Stimulated activated CD4-positive, alpha-beta T cell treated with anti-CD3 and anti-CD28 coated beads, Interleukin-15, amount 100 ng/mL, for 1 hour (primary cell): ENCODE measurements around the gene PITPNC1.

Source experiments
- DNase-seq, 2 donors: peaks; one replicate each; pipeline ENCODE4 v3.0.0-alpha.2; 2020; ENCODE audit warnings: low read depth in 1 of 2, low spot score in 1 of 2

Gene PITPNC1

DNA sequence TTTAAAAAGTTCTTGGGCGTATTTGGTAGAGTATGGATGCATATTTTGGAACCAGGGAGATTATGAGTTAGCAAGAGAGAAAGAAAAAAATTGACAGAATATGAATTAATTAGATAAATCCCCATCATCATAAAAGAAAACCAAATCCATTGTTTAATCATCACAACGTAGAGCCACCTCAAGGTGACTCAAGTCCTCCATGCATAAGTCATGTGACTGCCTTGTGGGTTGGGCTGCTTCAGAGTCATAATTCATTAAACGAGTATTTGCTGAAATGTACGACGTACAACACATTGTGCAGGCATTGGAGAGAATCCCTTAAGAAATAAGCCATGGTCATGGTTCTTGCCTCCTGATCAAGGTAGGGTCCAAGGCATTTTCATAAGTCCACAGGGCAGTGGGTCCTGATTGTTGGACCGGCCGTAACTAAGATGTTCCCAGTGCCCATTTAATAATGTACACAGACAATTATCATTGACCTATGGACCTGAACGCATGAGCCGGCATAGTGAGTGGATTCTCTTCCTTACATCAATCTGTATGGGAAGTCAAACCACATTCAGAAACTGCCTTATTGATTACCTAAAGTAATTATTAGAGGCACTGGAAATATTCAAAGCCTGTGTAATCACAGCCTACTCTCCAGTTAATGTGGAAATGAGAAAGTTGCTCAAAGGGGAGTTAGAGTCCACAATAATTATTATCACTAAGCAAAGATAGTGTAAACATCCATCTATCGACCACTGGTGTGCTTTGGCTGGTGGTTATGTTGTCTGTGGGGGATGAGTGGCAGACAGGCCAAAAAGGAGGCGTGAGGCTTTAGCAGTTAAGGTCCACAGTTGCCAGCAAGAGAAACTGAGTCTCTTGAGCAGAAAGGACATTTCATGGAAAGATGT lies 165.4 kb downstream of the PITPNC1 start:
- no peak for DNase-seq

DNA sequence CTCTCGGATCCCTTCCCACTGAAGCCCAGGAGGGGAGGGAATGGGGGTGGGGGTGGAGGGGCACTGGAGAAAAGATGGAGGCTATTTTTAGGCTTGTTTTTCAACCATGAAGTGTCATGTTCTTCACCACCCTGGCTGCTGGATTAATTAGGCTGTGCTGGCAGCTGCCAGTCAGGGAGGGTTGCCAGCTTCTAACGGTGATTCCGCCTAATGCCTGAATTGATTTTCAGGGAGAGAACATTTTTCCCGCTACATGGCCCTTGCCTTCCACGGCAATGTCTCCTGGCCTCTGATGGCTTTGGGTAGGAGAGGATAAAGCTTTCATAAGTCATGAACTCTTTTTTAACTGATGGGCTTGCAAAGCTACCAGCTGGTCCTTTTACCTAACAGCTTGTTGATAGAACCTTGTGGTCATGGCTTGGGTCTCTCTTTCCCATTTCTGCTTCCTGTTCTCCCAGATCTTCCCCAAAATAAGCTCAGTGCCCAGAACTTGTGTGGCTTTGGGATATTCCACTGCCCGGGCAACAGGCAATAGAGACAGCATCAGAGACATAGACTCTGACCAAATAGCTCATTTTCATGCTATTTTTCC lies 167.4 kb downstream of the PITPNC1 start:
- no peak for DNase-seq

DNA sequence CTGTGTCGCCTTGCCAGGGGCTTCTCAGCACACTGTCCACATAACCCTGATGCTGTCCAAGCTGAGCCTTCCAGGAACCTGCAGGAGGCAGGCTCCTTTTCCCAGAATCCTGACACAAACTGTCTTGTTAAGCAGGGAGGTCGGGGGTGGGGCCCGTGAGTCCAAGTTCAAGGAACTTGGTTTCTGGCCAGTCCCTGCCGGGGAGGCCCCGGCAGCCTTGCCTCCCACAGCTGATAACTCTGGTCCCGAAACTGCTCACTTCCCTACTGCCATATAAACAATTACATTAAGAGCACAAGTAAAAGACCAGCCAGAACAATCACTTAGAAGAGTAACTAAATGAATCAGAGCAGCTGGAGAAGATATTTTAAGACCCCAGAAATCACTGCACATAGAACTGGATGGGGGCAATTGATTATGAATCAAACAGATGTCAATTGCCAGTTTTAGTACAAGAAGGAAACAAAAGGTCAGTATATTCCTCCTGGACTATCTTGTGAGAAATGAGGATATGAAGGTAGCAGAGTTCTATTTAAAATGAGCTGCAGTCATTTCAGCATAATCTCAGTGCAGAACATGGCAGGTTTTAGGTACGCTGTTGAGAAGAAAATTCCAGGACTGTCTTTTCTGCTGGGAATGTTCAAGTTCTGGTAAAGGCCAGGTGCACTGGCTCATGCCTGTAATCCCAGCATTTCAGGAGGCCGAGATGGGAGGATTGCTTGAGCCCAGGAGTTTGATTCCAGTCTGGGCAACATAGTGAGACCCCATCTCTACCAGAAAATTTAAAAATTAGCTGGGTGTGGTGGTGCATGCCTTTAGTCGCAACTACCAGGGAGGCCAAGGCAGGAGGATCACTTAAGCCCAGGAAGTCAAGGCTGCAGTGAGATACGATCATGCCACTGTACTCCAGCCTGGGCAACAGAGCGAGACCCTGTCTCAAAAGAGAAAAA lies 169.8 kb downstream of the PITPNC1 start:
- no peak for DNase-seq

DNA sequence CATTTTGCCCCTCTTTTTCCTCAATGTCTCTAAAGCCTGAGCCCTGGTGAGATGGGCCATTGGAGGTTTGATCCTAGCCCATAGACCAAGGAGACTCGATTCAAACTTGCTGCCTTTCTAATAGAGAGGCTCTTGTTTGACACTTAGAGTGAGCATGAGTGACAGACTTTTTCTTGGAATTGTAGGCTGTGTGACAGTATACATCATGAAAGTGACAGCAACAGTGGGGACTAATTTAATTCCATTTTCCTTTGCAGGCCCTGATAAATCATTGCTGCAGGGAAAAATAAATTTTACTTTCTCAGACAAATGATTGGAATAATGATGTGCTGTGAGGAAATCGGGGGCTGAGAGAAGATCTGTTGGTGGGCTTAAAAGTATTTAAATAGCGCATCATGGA lies 171.6 kb downstream of the PITPNC1 start:
- DNase-seq, result no peak

DNA sequence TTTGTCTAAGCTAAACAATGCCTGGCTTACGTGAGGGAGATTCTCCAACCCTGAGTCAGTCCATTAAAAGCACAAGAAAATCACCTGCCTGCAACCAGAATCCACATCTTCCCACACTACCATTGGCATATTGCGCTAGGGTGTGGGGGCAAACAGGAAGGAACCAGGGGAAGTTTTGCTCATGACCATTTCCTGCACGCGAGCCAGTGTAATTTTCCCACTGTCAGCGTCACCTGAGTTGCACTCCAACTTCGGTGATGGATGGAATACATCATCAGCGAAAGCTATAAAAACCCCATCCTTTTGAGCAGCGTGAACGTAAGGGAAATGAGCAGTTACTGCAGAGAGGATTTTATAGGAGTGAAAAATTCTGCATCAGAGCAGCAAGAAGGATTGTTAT lies 172.7 kb downstream of the PITPNC1 start:
- DNase-seq, result no peak

DNA sequence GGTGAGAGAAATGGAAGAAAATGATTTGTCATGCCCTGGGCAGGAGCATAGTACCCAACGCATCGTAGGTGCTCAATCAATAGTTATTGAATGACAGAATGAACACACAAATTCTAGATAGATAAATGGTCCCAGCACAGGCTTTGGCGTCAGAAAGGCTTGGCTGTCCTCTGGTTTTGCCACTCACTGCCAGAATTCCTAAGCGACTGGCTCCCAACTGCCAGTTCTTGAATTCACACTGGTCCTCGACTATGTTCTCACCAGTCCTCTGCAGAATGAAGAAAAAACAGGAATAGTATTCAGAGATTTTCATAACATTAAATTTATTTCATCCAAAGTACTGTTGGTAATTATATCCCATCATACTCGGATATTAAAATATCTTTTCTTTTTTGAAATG lies 177.6 kb downstream of the PITPNC1 start:
- DNase-seq, result no peak

DNA sequence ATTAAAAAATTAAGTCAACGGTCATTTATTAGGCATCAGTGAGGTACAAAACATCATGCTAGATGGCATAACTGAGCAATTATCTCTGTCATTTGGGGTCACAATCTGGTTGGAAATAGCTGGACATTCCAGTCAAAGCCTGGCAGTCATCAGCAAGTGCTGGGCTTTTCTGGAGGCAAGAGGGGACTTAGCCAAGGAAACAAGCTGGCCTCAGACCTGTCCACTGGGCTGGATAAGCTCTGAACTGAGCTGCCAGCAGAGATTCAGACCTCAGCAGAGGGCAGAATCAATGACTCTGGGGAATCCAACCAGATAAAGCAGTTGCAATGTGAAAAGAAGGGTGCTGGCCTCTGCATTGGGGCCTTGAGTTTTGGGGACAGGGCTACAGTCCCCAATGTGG lies 178.8 kb downstream of the PITPNC1 start:
- no peak for DNase-seq

DNA sequence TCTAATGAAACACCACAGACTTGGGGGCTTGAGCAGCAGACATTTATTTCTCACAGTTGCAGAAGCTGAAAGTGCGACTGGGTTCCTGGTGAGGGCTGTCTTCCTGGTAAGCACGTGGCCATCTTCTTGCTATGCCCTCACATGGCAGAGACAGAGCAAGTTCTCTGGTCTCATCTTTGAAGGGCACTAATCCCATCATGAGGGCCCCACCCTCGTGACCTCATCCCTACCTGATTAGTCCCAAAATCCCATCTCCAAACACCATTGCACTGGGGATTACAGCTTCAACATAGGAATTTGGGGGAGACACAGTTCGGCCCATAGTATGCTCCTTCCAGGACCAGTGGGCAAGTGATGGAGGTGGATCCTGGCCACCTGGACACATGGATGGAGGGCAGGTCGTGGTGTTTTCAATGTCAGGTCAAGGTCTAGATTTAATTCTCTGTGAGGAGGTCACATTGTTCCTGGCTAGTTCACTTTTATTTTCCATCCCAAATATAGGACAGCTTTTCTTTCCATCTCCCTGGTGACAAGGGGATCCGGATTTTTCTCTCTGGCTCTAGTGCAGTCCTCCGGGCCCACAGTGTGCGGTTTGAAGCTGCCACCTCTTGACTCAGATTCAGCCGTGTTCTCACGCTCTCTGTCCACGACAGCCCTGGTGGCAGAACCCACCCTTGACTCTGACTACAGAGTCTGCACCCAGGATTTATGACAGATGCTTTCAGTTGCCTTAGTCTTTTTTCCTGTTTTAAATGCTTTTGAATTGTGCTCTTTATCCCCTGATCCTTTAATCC lies 180.2 kb downstream of the PITPNC1 start:
- DNase-seq, result no peak

DNA sequence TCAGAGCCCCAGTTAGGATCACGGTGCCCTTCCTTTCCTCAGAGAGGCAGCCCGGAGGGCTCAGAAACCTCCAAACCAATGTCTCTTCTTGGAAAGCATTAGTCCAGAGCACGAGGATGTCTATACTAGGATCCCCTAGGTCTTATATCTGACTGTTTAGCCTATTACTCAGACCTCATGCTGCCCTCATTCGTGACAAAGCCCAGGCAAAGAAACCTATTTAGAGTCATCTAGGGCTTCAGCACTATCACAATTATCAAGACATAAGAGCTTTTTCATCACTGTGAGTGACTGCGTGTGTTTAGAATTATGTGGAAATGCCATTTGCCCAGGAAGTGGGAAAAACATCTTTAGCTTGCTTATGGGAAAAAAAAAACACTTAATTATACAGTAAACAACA lies 180.8 kb downstream of the PITPNC1 start:
- no peak for DNase-seq

DNA sequence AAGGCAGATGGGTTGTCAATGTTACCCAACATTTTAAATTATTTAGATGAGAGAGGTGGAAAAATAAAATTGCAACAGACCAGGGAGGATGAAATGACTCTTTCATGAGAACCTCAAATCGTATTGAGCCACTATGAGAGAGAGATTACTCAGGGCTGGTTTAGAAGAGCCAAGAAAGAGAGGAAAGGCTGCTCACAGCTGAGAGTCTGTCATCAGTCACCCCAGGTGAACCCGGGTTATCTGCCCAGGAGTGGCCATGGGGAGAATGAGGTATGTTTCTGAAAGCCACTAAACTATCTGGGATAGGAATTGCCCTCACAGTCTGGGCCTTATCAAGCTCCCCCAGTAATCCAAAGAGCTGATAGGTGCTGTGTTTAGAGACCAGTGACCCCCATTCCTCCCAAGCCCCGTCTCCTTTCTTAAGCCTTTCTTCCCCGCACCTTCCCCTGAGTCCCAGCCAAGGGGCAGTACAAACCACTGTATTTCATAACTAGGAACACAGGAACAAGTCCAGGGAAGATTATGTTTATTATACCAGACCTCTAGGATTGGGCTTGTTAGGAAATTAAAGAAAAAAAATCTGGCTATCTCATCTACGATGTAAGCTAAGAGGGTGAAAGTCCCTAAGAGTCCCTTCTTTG lies 181.8 kb downstream of the PITPNC1 start:
- no peak for DNase-seq

DNA sequence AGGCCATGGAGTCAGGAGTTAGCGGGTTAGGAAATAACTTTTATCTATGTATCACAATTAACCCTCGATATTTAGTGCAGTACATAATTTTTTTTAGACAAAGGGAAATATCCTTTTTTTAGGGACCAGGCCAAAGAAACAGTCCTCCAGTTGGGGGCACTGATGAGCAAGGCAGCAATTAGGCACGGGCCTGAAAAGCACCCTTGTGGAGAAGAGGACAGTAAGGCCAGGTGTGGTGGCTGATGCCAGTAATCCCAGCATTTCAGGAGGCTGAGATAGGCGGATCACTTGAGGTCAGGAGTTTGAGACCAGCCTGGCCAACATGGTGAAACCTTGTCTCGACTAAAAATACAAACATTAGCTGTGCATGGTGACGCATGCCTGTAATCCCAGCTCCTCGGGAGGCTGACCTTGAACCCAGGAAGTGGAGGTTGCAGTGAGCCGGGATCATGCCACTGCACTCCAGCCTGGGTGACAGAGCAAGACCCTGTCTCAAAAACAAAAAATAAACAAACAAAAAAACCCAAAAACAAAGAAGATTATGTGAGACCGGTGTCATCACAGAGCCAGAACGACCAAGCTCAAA lies 182.4 kb downstream of the PITPNC1 start:
- no peak for DNase-seq

DNA sequence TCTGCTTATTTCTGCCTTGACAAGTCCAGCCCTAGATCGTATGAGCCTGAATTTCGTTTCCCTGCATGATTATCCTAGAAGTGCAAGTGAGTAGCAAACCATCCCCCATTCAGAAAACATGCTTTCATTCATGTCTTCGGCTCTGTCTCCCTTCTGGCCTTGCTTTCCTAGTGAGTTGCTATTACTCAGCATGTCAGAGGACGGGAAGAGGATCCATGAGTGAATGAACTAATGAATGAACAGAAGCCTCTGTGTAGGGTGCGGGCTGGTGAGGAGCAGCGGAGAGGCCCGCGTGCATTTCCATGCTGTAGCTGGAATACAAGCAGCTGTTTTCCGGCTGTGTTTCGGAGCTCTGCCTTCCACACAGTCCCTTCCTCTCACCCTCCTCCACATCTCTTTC lies 184.9 kb downstream of the PITPNC1 start:
- no peak for DNase-seq

DNA sequence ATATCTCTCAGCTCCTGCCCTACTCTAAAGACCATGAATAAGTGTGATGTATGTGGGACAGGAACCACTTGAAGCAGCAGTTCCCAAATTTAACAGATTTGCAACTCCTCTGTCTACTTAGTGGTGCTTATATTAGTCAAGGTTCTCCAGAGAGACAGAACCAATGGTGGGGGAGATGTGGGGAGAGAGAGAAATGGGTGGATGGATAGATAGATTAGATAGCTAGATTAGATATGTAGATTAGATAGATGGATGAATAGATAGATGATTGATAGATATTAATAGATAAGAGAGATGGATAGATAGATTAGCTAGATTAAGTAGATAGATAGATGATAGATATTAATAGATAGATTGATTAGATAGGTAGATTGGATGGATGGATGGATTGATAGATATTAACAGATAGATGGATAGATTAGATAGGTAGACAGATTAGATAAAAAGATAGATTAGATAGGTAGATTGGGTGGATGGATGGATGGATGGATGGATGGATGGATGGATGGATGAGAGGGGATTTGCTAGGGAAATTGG lies 186.7 kb downstream of the PITPNC1 start:
- no peak for DNase-seq

DNA sequence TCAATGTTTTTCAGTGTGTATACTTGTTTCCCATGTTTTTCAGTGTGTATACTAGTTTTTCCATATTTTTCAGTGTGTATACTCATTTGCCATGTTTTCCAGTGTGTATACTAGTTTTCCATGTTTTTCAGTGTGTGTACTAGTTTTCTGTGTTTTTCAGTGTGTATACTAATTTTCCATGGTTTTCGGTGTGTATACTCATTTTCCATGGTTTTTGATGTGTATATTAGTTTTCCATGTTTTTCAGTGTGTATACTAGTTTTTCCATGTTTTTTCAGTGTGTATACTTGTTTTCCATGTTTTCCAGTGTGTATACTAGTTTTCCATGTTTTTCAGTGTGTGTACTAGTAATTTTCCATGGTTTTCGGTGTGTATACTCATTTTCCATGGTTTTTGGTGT lies 188.0 kb downstream of the PITPNC1 start:
- DNase-seq, result no peak

DNA sequence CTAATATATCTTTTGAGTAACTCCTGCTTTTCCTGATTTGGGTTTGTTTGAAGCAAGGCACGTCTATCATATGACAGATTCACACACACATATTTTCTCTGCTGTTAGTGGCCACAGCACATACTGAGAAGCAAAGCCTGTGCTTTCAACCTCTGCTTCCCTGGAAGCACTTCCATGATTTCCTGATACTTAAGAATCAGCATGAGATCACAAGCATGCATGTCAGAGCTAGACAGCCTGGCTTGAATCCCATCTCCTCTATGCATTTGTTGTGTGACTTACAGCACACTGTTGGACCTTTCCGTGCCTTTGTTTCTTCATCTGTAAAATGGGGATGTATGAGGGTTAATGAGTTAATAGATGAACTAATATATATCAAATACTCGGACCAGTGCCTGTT lies 189.6 kb downstream of the PITPNC1 start:
- no peak for DNase-seq

DNA sequence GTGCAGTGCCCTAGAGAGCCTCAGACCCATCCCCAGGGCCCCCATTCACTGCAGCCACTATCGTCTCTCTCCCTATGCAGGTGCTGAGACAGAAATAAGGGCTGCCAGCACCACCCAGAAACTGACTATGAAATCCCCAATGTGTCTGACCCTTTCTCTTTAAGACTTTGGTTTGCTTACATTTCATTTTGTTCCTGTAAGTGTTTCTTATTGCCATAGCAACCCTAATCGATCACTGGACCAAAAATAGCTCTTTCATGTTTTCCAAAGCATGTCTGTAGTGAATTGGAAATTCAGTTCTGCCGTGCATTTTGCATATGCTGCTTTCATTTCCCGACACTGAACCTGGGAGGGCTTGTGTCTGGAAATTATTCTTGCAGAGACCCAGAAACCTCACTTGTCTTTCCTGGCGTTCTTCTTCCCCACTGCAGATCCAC lies 192.0 kb downstream of the PITPNC1 start:
- DNase-seq, result no peak

DNA sequence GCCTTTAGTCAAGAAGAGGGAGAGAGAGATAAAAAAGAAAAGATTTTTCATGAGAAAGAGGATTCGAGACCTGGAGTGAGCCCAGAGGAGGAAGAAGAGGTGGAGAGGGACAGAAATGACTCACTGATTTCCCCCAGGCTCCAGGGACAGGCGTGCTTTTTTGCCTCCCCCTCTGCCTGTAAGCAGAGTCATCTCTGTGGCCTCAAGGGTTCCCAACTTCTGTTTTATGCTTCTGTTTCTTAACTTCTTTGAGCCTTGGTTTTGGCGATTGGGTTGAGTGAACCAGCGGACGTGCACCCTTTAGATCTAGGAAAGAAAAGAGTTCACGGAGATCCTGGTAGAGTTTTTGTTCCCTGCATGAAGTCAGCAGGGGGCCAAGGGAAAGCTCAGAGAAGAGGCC lies 192.8 kb downstream of the PITPNC1 start:
- no peak for DNase-seq

DNA sequence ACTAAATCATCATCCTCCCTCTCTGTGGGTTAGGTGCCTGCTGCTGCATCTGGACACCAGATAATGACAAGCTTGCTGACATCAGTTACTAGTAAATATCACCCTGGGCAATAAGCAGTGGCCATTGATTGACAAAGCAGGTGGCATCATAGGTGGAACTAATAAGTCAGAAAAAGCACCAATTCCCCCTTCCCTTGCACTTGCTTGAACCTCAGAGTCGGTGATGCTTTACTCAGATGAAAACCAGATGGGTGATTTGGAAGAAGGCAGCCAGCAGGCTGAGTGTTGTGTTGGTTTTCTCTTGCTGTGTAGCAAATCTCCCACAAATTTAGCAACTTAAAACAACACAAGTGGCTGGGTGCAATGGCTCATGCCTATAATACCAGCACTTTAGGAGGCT lies 193.7 kb downstream of the PITPNC1 start:
- no peak for DNase-seq

DNA sequence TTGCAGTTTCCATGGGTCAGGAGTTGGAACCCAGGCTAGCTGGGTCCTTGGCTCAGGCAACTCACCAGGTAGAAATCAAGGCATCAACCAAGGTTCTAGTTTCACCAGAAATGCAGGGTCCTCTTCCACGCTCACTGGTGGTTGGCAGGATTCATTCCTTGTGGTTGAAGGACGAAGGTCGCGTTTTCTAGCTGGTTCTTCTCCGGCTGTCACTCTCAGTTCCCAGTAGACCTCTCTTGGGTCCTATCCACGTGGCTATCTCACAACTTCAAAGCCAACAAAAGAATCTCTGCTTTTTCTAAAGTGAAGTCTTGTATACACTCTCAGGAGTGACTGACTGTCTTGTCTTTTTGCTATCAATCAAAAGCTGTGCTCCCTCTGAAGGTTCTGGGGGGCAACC lies 194.4 kb downstream of the PITPNC1 start:
- no peak for DNase-seq
